NCI-H2196 treated with DMSO at 0.1 percent for 48 hours (cell line): Measurements from ENCODE around the gene GNA14.
"Not testable (repeated sequence)": the region's sequence is repeated elsewhere in the genome, so short reads cannot be mapped to it uniquely, and the experiment has no call there.

Experiments
- DNase-seq: peaks from one replicate; lab custom pipeline; 2025; ENCODE audit not compliant: unreplicated experiment; lab: John Stamatoyannopoulos, UW

Gene GNA14

GRCh38 chr9:77647267-77648233 is 572 bp downstream of the GNA14 start:
- no peak for DNase-seq

GRCh38 chr9:77643871-77644270 is 4.3 kb downstream of the GNA14 start:
- DNase-seq, result no peak

GRCh38 chr9:77640741-77641580 is 7.2 kb downstream of the GNA14 start:
- no peak for DNase-seq

GRCh38 chr9:77632652-77633051 is 15.5 kb downstream of the GNA14 start:
- DNase-seq, result no peak

GRCh38 chr9:77628864-77629263 is 19.3 kb downstream of the GNA14 start:
- not testable (repeated sequence) for DNase-seq

GRCh38 chr9:77616191-77616590 is 31.9 kb downstream of the GNA14 start:
- peak; percentile 15 for DNase-seq

GRCh38 chr9:77614645-77615044 is 33.5 kb downstream of the GNA14 start:
- no peak for DNase-seq

- DNase-seq, result no peak
Observed at GRCh38 chr9:77606526-77606925, 41.6 kb downstream of the GNA14 start.

GRCh38 chr9:77605449-77606220 is 42.5 kb downstream of the GNA14 start:
- no peak for DNase-seq

GRCh38 chr9:77604316-77604715 is 43.8 kb downstream of the GNA14 start:
- DNase-seq, result no peak

- no peak for DNase-seq
Observed at GRCh38 chr9:77602852-77603251, 45.3 kb downstream of the GNA14 start.

GRCh38 chr9:77601476-77602099 is 46.5 kb downstream of the GNA14 start:
- no peak for DNase-seq

- no peak for DNase-seq
Observed at GRCh38 chr9:77600810-77601209, 47.3 kb downstream of the GNA14 start.

- DNase-seq, result no peak
Observed at GRCh38 chr9:77599492-77599891, 48.6 kb downstream of the GNA14 start.

- DNase-seq, result no peak
Observed at GRCh38 chr9:77598991-77599390, 49.1 kb downstream of the GNA14 start.

- peak; percentile 27 for DNase-seq
Observed at GRCh38 chr9:77598524-77598923, 49.6 kb downstream of the GNA14 start.

- no peak for DNase-seq
Observed at GRCh38 chr9:77597057-77597456, 51.1 kb downstream of the GNA14 start.

- peak; percentile 34 for DNase-seq
Observed at GRCh38 chr9:77595426-77596095, 52.6 kb downstream of the GNA14 start.

- DNase-seq, result no peak
Observed at GRCh38 chr9:77594963-77595362, 53.2 kb downstream of the GNA14 start.

GRCh38 chr9:77593528-77593927 is 54.6 kb downstream of the GNA14 start:
- DNase-seq, result no peak
